Measurements from ENCODE around the gene RAB11B. TPM values are rescaled to one million over a fixed set of nuclear protein-coding genes. Genes with fewer than 3 reads are reported as not detected.
A peak's percentile ranks its signal among the peaks of the same experiment; 100 is the strongest.

Gene RAB11B
- total and polyA plus RNA-seq, 2 of the 13 experiments (the other 11 are each of a cell fraction or from before 2014, with no cell fraction given): 6.0 to 28.4 TPM

- ATAC-seq: peak; percentile 59
- Histone ChIP-seq H2AFZ (ENCODE audit: low read length) (no peak overlapping the region), H3K9ac (ENCODE audit: insufficient read depth, low read depth, low read length) (peak overlapping the region; percentile 54), H3K79me2 (ENCODE audit: insufficient read depth, low read length) (no peaks in the 10 kb centered on the region), H3K36me3 (replicated peaks in 1 of 2; ENCODE audit: control insufficient read depth in 1 of 2, insufficient read depth in 2 of 2, low read length in 2 of 2) (no peaks in the 10 kb centered on the region), H3K4me2 (ENCODE audit: low read depth, low read length) (peak overlapping the region; percentile 52), H3K27me3 (ENCODE audit: control insufficient read depth in 1 of 2, insufficient read depth in 2 of 2, low read length in 2 of 2) (no peaks in the 10 kb centered on the region), H4K20me1 (ENCODE audit: insufficient read depth, low read length) (no peaks in the 10 kb centered on the region), H3K27ac (ENCODE audit: extremely low read length, insufficient read depth, low read length) (peak overlapping the region; percentile 17), H3K4me3 (replicated peaks in 1 of 3; ENCODE audit: insufficient read depth in 1 of 3, low read depth in 2 of 3, low read length in 3 of 3) (no peak overlapping the region; a peak in 1 of 6 replicates), H3K4me1 (ENCODE audit: insufficient read depth, low read length) (peaks cover 71% of the 10 kb centered on the region), H3K9me3 (ENCODE audit: low read length) (no peaks in the 10 kb centered on the region)
- POLR2A ChIA-PET: interaction anchor here (1.0 to 2.7 kb wide), 12 partner anchors 8 to 158 kb away, joined by 3 to 21 read pairs (median 6); partner anchors contain the start of genes ANGPTL4, MARCHF2, NDUFA7 and RAB11B
- intact Hi-C loops (cut with micrococcal nuclease; ENCODE audit: unreplicated experiment): loop anchor here (1.0 to 10.0 kb wide), 2 partner anchors 18 to 89 kb away; partner anchors contain the start of gene HNRNPM
- in situ Hi-C loops (cut with HindIII; ENCODE audit: extremely low pct_ligation_motif_present, low pct_unique_long_range_greater_than_20kb): no loop called here
- CTCF ChIA-PET (ENCODE audit: low intra/inter-chr PET ratio, low total read pairs): interaction anchor here (1.2 to 4.7 kb wide), 3 partner anchors 18 to 41 kb away, joined by 3 to 42 read pairs (median 35); no protein-coding TSS in a partner anchor
- peak; percentile 72 for DNase-seq (ENCODE audit: low spot score)
- WGBS (ENCODE audit: low lambda C conversion rate): 40% methylated on average over 6 of the region's 6 CpGs
- no TSS peak for BruUV-seq (replicated peaks)
- peak; percentile 88 for FAIRE-seq
- peak; percentile 97 for TF ChIP-seq FOSL2 (CRISPR knock-in tag; IDR thresholded peaks at IDR 0.05)
- TF ChIP-seq ARID3A (IDR thresholded peaks at IDR 0.05; ENCODE audit: low read depth, low read length): no peak
- TF ChIP-seq CBX5 (CRISPR knock-in tag; IDR thresholded peaks at IDR 0.05; ENCODE audit: borderline replicate concordance): peak; percentile 41; the same call in 1 of the 2 replicates
- TF ChIP-seq TP53 (CRISPR knock-in tag; conservative IDR thresholded peaks at IDR 0.05): no peak
- peak; percentile 83; the same call in 1 of the 2 replicates for TF ChIP-seq SSRP1 (CRISPR knock-in tag; IDR thresholded peaks at IDR 0.05)
- TF ChIP-seq ZNF446 (CRISPR knock-in tag; IDR thresholded peaks at IDR 0.05): no peak
- 0 out of 2 replicates have a peak, but pooled peaks have one; percentile 36 for TF ChIP-seq SP5 (CRISPR knock-in tag; IDR thresholded peaks at IDR 0.05; ENCODE audit: borderline replicate concordance, low read depth)
- peak; percentile 32; the same call in 1 of the 2 replicates for TF ChIP-seq ZNF280D (CRISPR knock-in tag; IDR thresholded peaks at IDR 0.05)
- TF ChIP-seq POGZ (CRISPR knock-in tag; IDR thresholded peaks at IDR 0.05): 0 out of 2 replicates have a peak, but pooled peaks have one; percentile 58
- TF ChIP-seq ZNF234 (CRISPR knock-in tag; conservative IDR thresholded peaks at IDR 0.05): no peak
- TF ChIP-seq HBP1 (CRISPR knock-in tag; IDR thresholded peaks at IDR 0.05; ENCODE audit: low read depth): 0 out of 2 replicates have a peak, but pooled peaks have one; percentile 55
- TF ChIP-seq ZNF292 (CRISPR knock-in tag; IDR thresholded peaks at IDR 0.05; ENCODE audit: borderline replicate concordance, low read depth): peak; percentile 40; the same call in 1 of the 2 replicates
- TF ChIP-seq HOXA9 (CRISPR knock-in tag; IDR thresholded peaks at IDR 0.05; ENCODE audit: borderline replicate concordance): no peak
- TF ChIP-seq SKI (IDR thresholded peaks at IDR 0.05; ENCODE audit: partially characterized antibody): peak; percentile 74
These were observed 34.3 kb upstream of the RAB11B start for GRCh38 chr19:8355631-8356402.
